Stimulated activated CD8-positive, alpha-beta memory T cell treated with anti-CD3 and anti-CD28 coated beads, Interleukin-12 subunit alpha, Interleukin-12 subunit beta, amount 100 ng/mL, for 24 hours (primary cell): ENCODE results near the gene TSPYL2.
A peak's percentile ranks its signal among the peaks of the same experiment; 100 is the strongest.

Experiments
- DNase-seq: peaks from one replicate; pipeline ENCODE4 v3.0.0-alpha.2; 2020; ENCODE audit errors: extremely low read depth

The TSPYL2 gene

DNA sequence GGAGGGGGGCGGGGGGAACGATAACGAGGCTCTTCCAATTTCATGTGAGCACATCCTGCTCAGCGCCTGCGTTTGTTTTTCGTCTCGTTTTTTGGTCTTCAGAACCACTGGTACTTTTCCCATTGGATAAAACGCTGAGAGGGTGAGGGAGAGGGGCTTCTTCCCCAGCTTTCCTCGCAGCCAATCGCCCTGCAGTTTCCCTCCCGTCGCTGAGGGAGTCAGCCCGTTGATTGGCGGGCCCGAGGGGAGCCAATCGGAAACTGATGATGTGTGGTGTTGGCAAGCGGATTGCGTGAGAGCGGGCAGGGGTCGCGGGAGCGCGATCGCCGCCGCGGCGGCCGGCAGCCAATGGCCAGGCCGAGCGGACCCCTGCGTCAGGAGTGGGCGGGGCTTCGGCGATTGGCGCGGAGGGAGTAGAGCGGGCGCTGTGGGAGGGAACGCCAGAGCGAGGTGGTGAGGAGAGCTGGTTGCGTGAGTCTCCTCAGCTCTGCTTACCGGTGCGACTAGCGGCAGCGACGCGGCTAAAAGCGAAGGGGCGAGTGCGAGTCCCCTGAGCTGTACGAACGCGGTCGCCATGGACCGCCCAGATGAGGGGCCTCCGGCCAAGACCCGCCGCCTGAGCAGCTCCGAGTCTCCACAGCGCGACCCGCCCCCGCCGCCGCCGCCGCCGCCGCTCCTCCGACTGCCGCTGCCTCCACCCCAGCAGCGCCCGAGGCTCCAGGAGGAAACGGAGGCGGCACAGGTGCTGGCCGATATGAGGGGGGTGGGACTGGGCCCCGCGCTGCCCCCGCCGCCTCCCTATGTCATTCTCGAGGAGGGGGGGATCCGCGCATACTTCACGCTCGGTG is at the start of gene TSPYL2:
TSS of gene TSPYL2 (plus strand) at position 443 of the 848 bp plus-strand sequence. CDS start at position 575, 132 bp downstream.
- DNase-seq: peak; percentile 78

DNA sequence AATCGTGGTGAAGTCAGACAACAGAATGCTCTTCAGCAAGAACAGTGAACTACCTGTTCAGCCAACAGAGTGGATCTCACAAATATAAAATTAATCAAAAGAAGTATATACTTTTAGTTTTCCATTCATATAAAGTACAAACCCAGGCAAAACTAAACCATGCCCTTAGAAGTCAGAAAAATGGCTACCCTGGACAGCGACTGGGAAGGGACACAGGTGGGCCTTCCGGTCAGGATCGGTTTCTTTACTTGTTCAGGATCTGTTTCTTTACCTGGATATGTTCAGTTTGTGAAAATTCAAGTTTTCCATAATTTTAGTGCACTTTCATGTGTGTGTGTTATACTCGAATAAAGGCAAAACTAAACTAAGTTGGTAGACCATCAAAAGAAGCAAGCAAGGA is 46.0 kb upstream of the TSPYL2 start:
- DNase-seq: no peak

DNA sequence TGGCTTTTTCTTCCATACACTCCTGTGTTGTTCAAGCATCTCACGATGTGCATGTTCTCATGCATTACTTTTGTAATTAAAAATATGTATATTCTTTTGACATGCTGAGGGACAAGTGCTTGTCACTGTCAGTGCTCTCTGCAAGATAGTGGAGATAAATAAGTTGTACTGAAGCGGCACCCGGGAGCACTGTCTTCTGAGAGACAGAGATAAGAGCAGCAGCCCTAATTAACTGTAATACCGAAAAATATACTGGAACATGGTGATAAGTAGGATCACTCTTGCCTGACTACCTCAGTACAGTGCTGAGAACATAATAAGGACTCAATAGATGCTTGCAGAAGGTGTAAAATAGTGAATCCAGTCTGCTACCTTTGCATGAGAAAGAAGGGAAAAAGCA is 42.9 kb upstream of the TSPYL2 start:
- DNase-seq: no peak

GRCh38 chrX:53044995-53045394 is 37.2 kb upstream of the TSPYL2 start:
- no peak for DNase-seq

GRCh38 chrX:53047228-53047627 is 34.9 kb upstream of the TSPYL2 start:
- no peak for DNase-seq

DNA sequence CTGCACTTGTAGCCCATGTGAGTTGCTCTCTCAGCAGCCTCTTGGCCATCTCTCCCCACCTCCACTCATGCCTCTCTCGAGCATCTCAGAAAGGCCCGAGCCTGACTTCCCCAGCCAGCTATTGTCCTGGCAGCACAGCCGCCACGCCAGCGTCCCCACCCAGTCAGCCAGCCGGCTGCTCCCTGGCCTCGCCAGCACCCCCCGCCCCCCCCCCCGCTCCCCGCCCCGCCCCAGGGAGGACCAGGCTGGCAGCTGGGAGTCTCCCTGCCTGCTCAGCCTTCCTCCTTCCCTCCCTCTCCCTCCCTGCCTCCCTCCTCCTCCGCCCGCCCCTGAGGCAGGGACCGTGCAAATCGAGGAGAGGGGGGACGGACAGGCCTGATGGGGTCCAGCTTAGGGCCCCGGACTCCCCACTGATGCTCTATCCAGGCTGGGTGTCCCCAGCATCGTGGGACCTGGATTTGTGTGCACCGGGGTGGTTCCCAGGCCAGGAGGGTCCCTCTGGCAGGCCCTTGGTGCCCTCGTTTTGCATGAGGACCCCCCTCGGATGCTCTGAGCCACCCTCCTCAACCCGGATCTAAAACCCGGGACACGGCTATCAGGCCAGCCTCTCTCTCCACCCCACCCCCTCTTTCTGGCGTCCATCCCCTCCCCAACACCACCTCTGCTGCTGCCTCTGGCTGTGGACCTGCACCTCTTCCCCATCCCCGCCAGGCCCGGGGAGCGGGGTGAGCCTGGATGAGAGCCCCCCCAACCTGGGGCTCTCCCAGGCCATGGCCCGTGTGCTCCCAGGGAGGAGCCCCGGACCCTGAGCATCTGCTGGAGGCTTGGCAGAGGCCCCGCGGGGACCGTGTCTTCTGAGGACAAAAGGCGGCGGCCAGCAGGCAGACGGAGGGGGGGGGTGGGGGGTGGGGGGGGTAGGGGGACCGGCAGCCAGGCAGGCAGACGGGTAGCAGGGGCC is 33.7 kb upstream of the TSPYL2 start, which contains the start of gene GPR173:
TSS of gene GPR173 (plus strand) at position 621 of the 958 bp plus-strand sequence. CDS start 27,833 bp downstream, outside the sequence.
- no peak for DNase-seq

DNA sequence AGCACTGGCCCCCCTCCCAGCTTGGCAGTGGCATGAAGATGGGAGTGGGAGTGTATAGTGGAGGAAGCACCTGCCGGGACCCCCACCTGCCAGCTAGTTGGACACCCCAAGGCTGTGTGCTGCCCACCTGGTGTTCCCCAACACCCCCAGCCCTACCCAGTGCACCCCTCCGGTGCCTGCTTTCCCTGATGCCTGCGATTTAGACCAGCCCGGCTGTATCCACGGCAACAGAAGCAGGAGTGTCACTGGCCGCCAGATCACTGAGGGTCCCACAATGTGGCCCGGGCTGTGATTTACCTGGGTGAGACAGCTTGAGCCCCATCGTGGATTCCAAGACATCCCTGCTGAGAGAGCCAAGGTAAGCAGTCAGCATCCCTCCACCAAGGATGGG is 33.0 kb upstream of the TSPYL2 start:
- no peak for DNase-seq

DNA sequence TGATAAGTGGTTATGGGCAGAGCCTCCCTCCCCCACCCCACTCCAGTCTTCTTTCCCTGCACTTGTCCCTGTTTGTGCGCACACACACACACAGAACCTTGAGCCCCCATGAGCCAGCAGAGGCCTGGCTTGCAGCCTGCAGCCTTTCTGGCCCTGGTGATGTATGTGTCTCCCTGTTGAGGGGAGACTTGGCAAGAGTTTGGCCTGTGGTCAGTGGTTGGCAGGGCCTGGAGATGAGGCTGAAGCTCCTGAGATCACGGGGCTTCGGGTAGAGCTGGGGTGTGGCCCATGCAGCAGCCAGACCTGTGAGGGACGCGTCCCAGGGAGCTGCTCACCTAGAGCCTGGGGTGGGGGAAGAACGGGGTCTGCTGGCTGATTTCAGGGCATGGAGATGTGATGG is 31.3 kb upstream of the TSPYL2 start:
- DNase-seq: no peak

GRCh38 chrX:53055244-53055849 is 26.8 kb upstream of the TSPYL2 start:
- no peak for DNase-seq

DNA sequence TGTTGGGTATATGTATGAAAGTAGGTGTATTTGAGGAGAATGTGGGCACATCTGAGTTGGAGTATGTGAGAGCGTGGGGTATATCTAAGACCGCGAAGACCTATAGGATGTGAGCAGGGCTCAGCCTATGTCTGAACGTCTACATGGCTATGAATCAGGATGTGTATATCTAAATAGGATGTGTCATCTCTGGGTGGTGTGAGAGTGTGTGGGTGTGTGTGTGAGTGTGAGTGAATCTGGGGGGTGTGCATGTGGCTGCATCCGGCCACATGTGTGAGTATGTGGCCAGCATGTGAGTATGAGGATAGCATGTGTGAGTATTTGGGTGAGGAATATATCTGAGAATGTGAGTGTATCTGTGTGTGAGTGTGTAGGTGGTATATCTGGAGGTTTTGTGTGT is 25.9 kb upstream of the TSPYL2 start:
- DNase-seq: no peak

GRCh38 chrX:53065104-53065503 is 17.1 kb upstream of the TSPYL2 start:
- DNase-seq: no peak

GRCh38 chrX:53071064-53071463 is 11.1 kb upstream of the TSPYL2 start:
- DNase-seq: no peak

GRCh38 chrX:53071604-53072417 is 10.4 kb upstream of the TSPYL2 start:
- no peak for DNase-seq

GRCh38 chrX:53072418-53073114 is 9.6 kb upstream of the TSPYL2 start:
- DNase-seq: no peak

DNA sequence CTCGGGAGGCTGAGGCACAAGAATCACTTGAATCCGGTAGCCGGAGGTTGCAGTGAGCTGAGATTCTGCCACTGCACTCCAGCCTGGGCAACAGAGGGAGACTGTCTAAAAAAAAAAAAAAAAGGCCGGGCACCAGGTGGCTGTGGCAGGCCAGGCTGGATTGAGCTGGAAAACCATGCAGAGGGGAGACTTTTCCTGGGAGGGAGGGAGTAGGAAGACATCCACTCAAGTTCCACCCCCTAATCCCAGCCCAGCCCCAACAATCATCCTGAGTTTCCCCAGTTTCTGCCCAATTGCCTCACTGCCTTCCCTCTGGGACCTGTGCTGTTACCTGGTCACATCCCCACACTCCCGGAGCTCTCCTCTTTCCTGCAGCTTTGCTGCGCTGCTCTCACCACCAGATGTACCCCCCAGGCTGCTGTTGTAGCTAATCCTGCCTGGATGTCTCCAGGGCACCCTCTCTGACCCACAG is 9.0 kb upstream of the TSPYL2 start:
- DNase-seq: no peak

- DNase-seq: no peak
Observed at GRCh38 chrX:53075011-53075410, 7.2 kb upstream of the TSPYL2 start.

DNA sequence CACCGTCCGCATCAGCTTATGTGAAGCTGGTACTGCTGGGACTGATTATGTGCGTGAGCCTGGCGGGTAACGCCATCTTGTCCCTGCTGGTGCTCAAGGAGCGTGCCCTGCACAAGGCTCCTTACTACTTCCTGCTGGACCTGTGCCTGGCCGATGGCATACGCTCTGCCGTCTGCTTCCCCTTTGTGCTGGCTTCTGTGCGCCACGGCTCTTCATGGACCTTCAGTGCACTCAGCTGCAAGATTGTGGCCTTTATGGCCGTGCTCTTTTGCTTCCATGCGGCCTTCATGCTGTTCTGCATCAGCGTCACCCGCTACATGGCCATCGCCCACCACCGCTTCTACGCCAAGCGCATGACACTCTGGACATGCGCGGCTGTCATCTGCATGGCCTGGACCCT is 5.5 kb upstream of the TSPYL2 start:
- DNase-seq: no peak

DNA sequence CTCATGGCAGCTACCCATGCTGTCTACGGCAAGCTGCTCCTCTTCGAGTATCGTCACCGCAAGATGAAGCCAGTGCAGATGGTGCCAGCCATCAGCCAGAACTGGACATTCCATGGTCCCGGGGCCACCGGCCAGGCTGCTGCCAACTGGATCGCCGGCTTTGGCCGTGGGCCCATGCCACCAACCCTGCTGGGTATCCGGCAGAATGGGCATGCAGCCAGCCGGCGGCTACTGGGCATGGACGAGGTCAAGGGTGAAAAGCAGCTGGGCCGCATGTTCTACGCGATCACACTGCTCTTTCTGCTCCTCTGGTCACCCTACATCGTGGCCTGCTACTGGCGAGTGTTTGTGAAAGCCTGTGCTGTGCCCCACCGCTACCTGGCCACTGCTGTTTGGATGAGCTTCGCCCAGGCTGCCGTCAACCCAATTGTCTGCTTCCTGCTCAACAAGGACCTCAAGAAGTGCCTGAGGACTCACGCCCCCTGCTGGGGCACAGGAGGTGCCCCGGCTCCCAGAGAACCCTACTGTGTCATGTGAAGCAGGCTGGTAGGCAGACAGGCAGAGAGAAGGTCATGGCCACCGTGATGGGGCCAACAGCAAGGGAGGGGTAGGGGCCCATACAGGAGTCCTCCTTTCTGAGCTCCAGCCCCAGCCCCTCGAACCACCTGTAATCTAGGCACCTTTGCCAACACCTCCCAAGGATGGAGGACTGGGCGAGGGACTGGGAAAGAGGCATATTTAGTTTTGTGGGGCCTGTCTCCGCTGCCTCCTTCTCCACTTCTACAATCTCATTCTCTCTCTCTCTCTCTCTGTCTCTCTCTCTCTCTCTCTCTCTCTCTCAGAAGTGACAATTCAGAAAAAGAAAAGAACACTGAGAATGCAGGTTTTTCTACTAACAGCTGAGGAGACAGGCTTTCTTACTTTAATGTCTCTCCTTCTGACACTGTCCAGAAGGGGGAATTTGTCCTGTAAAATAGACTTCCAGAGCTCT is 4.7 kb upstream of the TSPYL2 start:
- DNase-seq: no peak

DNA sequence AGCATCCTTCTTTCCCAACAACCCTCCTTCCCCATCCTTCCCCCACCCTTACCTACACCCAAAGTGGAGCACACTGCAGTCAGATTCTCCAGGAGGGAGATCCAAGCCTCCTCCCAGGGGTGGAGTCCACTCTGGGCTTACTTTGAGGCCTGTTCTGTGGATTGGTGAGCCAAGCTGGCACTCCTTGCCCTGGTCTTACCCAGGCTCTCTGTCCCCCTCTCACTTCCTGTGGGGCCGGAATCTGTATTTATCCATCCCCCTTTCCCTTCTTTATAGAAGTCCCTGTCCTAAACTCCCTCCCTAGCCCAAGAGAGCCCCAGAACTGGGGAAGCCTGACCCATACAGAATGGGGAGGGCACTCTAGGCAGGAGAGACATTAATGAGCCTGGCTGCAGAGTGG is 3.2 kb upstream of the TSPYL2 start:
- DNase-seq: no peak
